ENCODE data around the gene STEAP1B.

Gene STEAP1B

GRCh38 chr7:22397981-22398380 lies 102.0 kb downstream of the STEAP1B start:
- Histone ChIP-seq H3K4me2 (ENCODE audit: low read depth, low read length, poor library complexity, severe bottlenecking) (no peak overlapping the region), H2AFZ (ENCODE audit: low read length) (no peak overlapping the region), H3K4me1 (ENCODE audit: insufficient read depth, low read length, poor library complexity, severe bottlenecking) (peaks cover 18% of the 10 kb centered on the region), H3K9ac (ENCODE audit: low read depth, low read length, poor library complexity, severe bottlenecking) (no peak overlapping the region), H3K4me3 (ENCODE audit: low read length, poor library complexity, severe bottlenecking) (no peak overlapping the region), H3K9me2 (replicated peaks; ENCODE audit: low read depth, low read length) (no peaks in the 10 kb centered on the region), H3K9me3 (ENCODE audit: insufficient read depth, low read depth, low read length) (no peaks in the 10 kb centered on the region), H3K27me3 (ENCODE audit: insufficient read depth, low read length, poor library complexity, severe bottlenecking) (no peaks in the 10 kb centered on the region), H3F3A (ENCODE audit: low read depth) (peaks cover 6% of the 10 kb centered on the region; the same call in 1 of the 2 replicates), H4K20me1 (ENCODE audit: insufficient read depth, low read length, poor library complexity, severe bottlenecking) (no peaks in the 10 kb centered on the region), H3K79me2 (ENCODE audit: insufficient read depth, low read length) (no peaks in the 10 kb centered on the region), H3K36me3 (ENCODE audit: insufficient read depth, low read length) (no peaks in the 10 kb centered on the region)
- TF ChIP-seq CTCF (conservative IDR thresholded peaks at IDR 0.05; ENCODE audit: low read length) (no peak), EZH2phosphoT487 (IDR thresholded peaks at IDR 0.05; ENCODE audit: borderline replicate concordance) (no peak)

DNA sequence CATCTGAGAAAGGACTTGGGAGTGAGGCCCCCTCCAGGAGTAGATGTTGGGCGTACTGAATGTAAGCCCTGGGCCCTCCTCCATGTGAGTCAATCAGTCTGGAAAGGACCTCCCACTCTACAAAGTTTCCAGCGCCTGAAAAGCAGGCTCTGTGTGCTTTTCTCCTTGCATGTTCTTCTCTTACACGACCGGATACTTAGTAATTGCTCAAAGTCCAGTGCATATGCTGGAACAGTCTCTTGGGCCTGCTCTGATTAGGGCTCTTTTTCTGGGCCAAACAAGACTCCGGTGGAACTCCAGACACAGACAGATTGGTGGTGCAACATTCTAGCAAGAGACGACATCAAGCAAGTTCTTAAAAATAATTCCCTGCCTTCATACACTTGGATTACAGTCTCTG lies 104.8 kb downstream of the STEAP1B start:
- no peaks in the 10 kb centered on the region for H3F3A ChIP-seq (ENCODE audit: low read depth)
- no peaks in the 10 kb centered on the region for H3K79me2 ChIP-seq (ENCODE audit: insufficient read depth, low read length)
- no peak overlapping the region for H3K4me2 ChIP-seq (ENCODE audit: low read depth, low read length, poor library complexity, severe bottlenecking)
- peaks cover 9% of the 10 kb centered on the region for H3K4me1 ChIP-seq (ENCODE audit: insufficient read depth, low read length, poor library complexity, severe bottlenecking)
- H3K27me3 ChIP-seq (ENCODE audit: insufficient read depth, low read length, poor library complexity, severe bottlenecking) = no peaks in the 10 kb centered on the region
- H3K9ac ChIP-seq (ENCODE audit: low read depth, low read length, poor library complexity, severe bottlenecking) = no peak overlapping the region
- H3K4me3 ChIP-seq (ENCODE audit: low read length, poor library complexity, severe bottlenecking) = no peak overlapping the region
- H2AFZ ChIP-seq (ENCODE audit: low read length) = no peak overlapping the region
- TF ChIP-seq EZH2phosphoT487 (IDR thresholded peaks at IDR 0.05; ENCODE audit: borderline replicate concordance) (no peak), CTCF (conservative IDR thresholded peaks at IDR 0.05; ENCODE audit: low read length) (no peak)
- H4K20me1 ChIP-seq (ENCODE audit: insufficient read depth, low read length, poor library complexity, severe bottlenecking) = no peaks in the 10 kb centered on the region
- no peaks in the 10 kb centered on the region for H3K9me3 ChIP-seq (ENCODE audit: insufficient read depth, low read depth, low read length)
- no peaks in the 10 kb centered on the region for H3K9me2 ChIP-seq (replicated peaks; ENCODE audit: low read depth, low read length)
- no peaks in the 10 kb centered on the region for H3K36me3 ChIP-seq (ENCODE audit: insufficient read depth, low read length)

DNA sequence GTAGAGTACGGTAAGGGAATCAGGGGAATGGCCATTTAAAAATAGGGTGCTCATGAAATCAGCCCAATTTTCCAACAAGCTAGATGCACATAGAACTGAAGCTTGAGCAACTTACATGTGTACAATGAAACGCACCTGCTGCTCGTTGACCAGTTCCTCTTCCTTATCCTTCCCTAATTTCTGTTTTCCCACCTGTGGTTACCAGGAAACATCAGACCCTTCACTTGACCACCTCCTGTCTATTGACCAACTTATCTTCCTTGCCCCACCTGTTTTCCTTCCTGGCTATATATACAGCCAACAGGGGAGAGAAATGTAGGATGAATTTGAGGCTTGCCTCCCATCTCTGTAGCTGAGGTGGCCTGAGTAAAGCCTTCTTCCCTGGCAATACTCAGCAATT lies 105.2 kb downstream of the STEAP1B start:
- H3K36me3 ChIP-seq (ENCODE audit: insufficient read depth, low read length) = no peaks in the 10 kb centered on the region
- H3K79me2 ChIP-seq (ENCODE audit: insufficient read depth, low read length) = no peaks in the 10 kb centered on the region
- TF ChIP-seq EZH2phosphoT487 (IDR thresholded peaks at IDR 0.05; ENCODE audit: borderline replicate concordance) (no peak), CTCF (conservative IDR thresholded peaks at IDR 0.05; ENCODE audit: low read length) (no peak)
- H3K9me3 ChIP-seq (ENCODE audit: insufficient read depth, low read depth, low read length) = no peaks in the 10 kb centered on the region
- no peak overlapping the region for H3K9ac ChIP-seq (ENCODE audit: low read depth, low read length, poor library complexity, severe bottlenecking)
- no peak overlapping the region for H3K4me2 ChIP-seq (ENCODE audit: low read depth, low read length, poor library complexity, severe bottlenecking)
- H3F3A ChIP-seq (ENCODE audit: low read depth) = no peaks in the 10 kb centered on the region
- H2AFZ ChIP-seq (ENCODE audit: low read length) = no peak overlapping the region
- H3K4me1 ChIP-seq (ENCODE audit: insufficient read depth, low read length, poor library complexity, severe bottlenecking) = peaks cover 9% of the 10 kb centered on the region
- H3K27me3 ChIP-seq (ENCODE audit: insufficient read depth, low read length, poor library complexity, severe bottlenecking) = no peaks in the 10 kb centered on the region
- H4K20me1 ChIP-seq (ENCODE audit: insufficient read depth, low read length, poor library complexity, severe bottlenecking) = no peaks in the 10 kb centered on the region
- H3K9me2 ChIP-seq (replicated peaks; ENCODE audit: low read depth, low read length) = no peaks in the 10 kb centered on the region
- no peak overlapping the region for H3K4me3 ChIP-seq (ENCODE audit: low read length, poor library complexity, severe bottlenecking)
